ACC112 (cell line): ENCODE results near the gene SLCO4A1.

Source experiments
- H2AFZ ChIP-seq: fragments of 200-600 bp; sonication (generic); one replicate; pipeline ENCODE4 v1.6.0; 2017; ENCODE audit warnings: antibody characterized with exemption, low read length; ENCODE audit not compliant: unreplicated experiment
- H3K27ac ChIP-seq: fragments of 200-600 bp; sonication (generic); 2 replicates; pipeline ENCODE4 v1.5.1; 2014; ENCODE audit warnings: low read depth, mild to moderate bottlenecking, antibody characterized with exemption, low read length, moderate library complexity
- H3K27me3 ChIP-seq: fragments of 200-600 bp; sonication (generic); 2 replicates; pipeline ENCODE4 v1.6.1; 2014; ENCODE audit warnings: mild to moderate bottlenecking, antibody characterized with exemption, low read length, moderate library complexity, mixed read lengths; ENCODE audit not compliant: insufficient read depth
- H3K36me3 ChIP-seq: fragments of 200-600 bp; sonication (generic); 2 replicates; pipeline ENCODE4 v1.6.1; 2016; ENCODE audit warnings: mild to moderate bottlenecking, antibody characterized with exemption, low read length, moderate library complexity, mixed read lengths; ENCODE audit not compliant: insufficient read depth
- H3K4me1 ChIP-seq: fragments of 200-600 bp; sonication (generic); one replicate; pipeline ENCODE4 v1.6.1; 2016; ENCODE audit warnings: low read length, mixed read lengths; ENCODE audit not compliant: insufficient read depth, unreplicated experiment, control insufficient read depth
- H3K4me3 ChIP-seq: fragments of 200-600 bp; sonication (generic); 2 replicates; pipeline ENCODE4 v1.5.1; 2014; ENCODE audit warnings: mild to moderate bottlenecking, low read depth, low read length
- H3K79me2 ChIP-seq: fragments of 200-600 bp; sonication (generic); one replicate; pipeline ENCODE4 v1.6.0; 2016; ENCODE audit warnings: low read length; ENCODE audit not compliant: control insufficient read depth, unreplicated experiment, insufficient read depth

SLCO4A1 gene

GRCh38 chr20:62615750-62616251, 26.5 kb upstream of the SLCO4A1 start:
- no peaks in the 10 kb centered on the region for H3K36me3 ChIP-seq
- H3K79me2 ChIP-seq = no peaks in the 10 kb centered on the region
- H3K4me3 ChIP-seq = no peak overlapping the region
- no peak overlapping the region for H2AFZ ChIP-seq
- peaks cover 7% of the 10 kb centered on the region for H3K4me1 ChIP-seq
- H3K27ac ChIP-seq = no peak overlapping the region
- peaks cover 45% of the 10 kb centered on the region for H3K27me3 ChIP-seq

GRCh38 chr20:62616728-62617621, 25.3 kb upstream of the SLCO4A1 start:
- Histone ChIP-seq H2AFZ (no peak overlapping the region), H3K4me1 (peaks cover 7% of the 10 kb centered on the region), H3K27ac (no peak overlapping the region), H3K36me3 (no peaks in the 10 kb centered on the region), H3K4me3 (no peak overlapping the region), H3K79me2 (no peaks in the 10 kb centered on the region), H3K27me3 (peaks cover 34% of the 10 kb centered on the region)

GRCh38 chr20:62617711-62618483, 24.4 kb upstream of the SLCO4A1 start:
- no peaks in the 10 kb centered on the region for H3K79me2 ChIP-seq
- no peak overlapping the region for H3K27ac ChIP-seq
- H2AFZ ChIP-seq = no peak overlapping the region
- H3K4me3 ChIP-seq = no peak overlapping the region
- peaks cover 8% of the 10 kb centered on the region for H3K4me1 ChIP-seq
- peaks cover 25% of the 10 kb centered on the region for H3K27me3 ChIP-seq
- no peaks in the 10 kb centered on the region for H3K36me3 ChIP-seq

- Histone ChIP-seq H3K27me3 (peaks cover 16% of the 10 kb centered on the region; the same call in 1 of the 2 replicates), H3K27ac (no peak overlapping the region), H3K79me2 (no peaks in the 10 kb centered on the region), H3K4me1 (peaks cover 17% of the 10 kb centered on the region), H2AFZ (no peak overlapping the region), H3K4me3 (no peak overlapping the region), H3K36me3 (no peaks in the 10 kb centered on the region)
These were observed 23.4 kb upstream of the SLCO4A1 start for GRCh38 chr20:62618611-62619529.

GRCh38 chr20:62620625-62621024, 21.7 kb upstream of the SLCO4A1 start:
- H3K4me1 ChIP-seq = peaks cover 17% of the 10 kb centered on the region

GRCh38 chr20:62621251-62622110, 20.8 kb upstream of the SLCO4A1 start:
- Histone ChIP-seq H3K27ac (no peak overlapping the region), H3K4me1 (peaks cover 17% of the 10 kb centered on the region), H3K4me3 (no peak overlapping the region)

More at GRCh38 chr20:62620625-62621024, 21.7 kb upstream of the SLCO4A1 start:
- H3K27ac ChIP-seq = no peak overlapping the region
- no peak overlapping the region for H2AFZ ChIP-seq
- H3K4me3 ChIP-seq = no peak overlapping the region
- no peaks in the 10 kb centered on the region for H3K79me2 ChIP-seq
- no peaks in the 10 kb centered on the region for H3K36me3 ChIP-seq
- peaks cover 3% of the 10 kb centered on the region; the same call in 1 of the 2 replicates for H3K27me3 ChIP-seq

GRCh38 chr20:62622178-62622876, 20.0 kb upstream of the SLCO4A1 start:
- Histone ChIP-seq H3K36me3 (no peaks in the 10 kb centered on the region), H3K4me1 (peaks cover 17% of the 10 kb centered on the region), H3K4me3 (no peak overlapping the region), H3K27me3 (no peaks in the 10 kb centered on the region), H3K79me2 (no peaks in the 10 kb centered on the region), H2AFZ (no peak overlapping the region), H3K27ac (no peak overlapping the region)

More at GRCh38 chr20:62621251-62622110, 20.8 kb upstream of the SLCO4A1 start:
- no peaks in the 10 kb centered on the region for H3K27me3 ChIP-seq
- H2AFZ ChIP-seq = no peak overlapping the region
- H3K36me3 ChIP-seq = no peaks in the 10 kb centered on the region
- H3K79me2 ChIP-seq = no peaks in the 10 kb centered on the region

- H3K4me3 ChIP-seq = no peak overlapping the region
- H3K36me3 ChIP-seq = no peaks in the 10 kb centered on the region
- H3K4me1 ChIP-seq = peaks cover 17% of the 10 kb centered on the region
- no peak overlapping the region for H2AFZ ChIP-seq
- H3K27ac ChIP-seq = peak overlapping the region; percentile 56
- H3K27me3 ChIP-seq = no peaks in the 10 kb centered on the region
- no peaks in the 10 kb centered on the region for H3K79me2 ChIP-seq
These were observed 19.3 kb upstream of the SLCO4A1 start for GRCh38 chr20:62622877-62623487.
